ENCODE data around the gene ZRSR2.

DNA sequence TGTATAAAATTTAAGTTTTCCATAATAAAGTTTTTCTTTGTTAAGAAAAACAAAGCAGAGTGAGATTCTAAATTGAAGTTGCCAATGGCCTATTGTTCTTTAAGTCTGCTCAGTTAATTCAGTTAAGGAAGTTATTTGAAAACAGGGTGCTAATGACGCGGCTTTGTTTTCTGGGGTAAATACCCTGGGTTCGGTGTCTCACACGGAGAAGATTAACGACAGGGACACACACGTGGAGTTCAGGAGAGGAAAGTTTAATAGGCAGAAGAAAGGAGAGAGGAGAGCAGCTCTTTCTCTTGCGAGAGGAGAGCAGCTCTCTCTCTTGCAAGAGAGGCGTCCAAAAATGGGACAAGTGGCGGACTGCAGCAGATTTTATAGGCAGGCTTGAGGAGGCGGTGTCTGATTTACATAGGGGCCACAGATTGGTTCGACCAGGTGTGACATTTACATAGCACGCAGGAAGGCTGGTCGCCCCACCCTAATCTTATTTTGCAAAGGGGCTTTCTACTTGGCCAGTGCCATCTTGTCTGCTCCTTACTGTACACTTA is 42.6 kb upstream of the ZRSR2 start:
- TF ChIP-seq, protein P1, sequence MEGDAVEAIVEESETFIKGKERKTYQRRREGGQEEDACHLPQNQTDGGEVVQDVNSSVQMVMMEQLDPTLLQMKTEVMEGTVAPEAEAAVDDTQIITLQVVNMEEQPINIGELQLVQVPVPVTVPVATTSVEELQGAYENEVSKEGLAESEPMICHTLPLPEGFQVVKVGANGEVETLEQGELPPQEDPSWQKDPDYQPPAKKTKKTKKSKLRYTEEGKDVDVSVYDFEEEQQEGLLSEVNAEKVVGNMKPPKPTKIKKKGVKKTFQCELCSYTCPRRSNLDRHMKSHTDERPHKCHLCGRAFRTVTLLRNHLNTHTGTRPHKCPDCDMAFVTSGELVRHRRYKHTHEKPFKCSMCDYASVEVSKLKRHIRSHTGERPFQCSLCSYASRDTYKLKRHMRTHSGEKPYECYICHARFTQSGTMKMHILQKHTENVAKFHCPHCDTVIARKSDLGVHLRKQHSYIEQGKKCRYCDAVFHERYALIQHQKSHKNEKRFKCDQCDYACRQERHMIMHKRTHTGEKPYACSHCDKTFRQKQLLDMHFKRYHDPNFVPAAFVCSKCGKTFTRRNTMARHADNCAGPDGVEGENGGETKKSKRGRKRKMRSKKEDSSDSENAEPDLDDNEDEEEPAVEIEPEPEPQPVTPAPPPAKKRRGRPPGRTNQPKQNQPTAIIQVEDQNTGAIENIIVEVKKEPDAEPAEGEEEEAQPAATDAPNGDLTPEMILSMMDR (IDR thresholded peaks at IDR 0.05) = no peak
- TF ChIP-seq POLR2A (IDR thresholded peaks at IDR 0.05) = no peak
